ENCODE results near the gene SLC29A3.

GRCh38 chr10:71316786-71317160, 2.3 kb upstream of the SLC29A3 start:
- TF ChIP-seq EP300 (IDR thresholded peaks at IDR 0.05; ENCODE audit: borderline replicate concordance) (no peak), CEBPB (IDR thresholded peaks at IDR 0.05) (no peak), TAF1 (IDR thresholded peaks at IDR 0.05; ENCODE audit: low read depth) (no peak), RAD21 (IDR thresholded peaks at IDR 0.05; ENCODE audit: low read depth) (no peak), USF1 (IDR thresholded peaks at IDR 0.05) (no peak), REST (IDR thresholded peaks at IDR 0.05; ENCODE audit: low read depth) (no peak), TCF12 (IDR thresholded peaks at IDR 0.05; ENCODE audit: low read depth) (no peak), YY1 (IDR thresholded peaks at IDR 0.05; ENCODE audit: low read depth) (no peak), CREB1 (IDR thresholded peaks at IDR 0.05; ENCODE audit: low read depth) (no peak), NFIC (IDR thresholded peaks at IDR 0.05) (no peak), FOXM1 (IDR thresholded peaks at IDR 0.05; ENCODE audit: borderline replicate concordance, low read depth) (no peak)

All from Ishikawa (cell line).